ENCODE data around the gene CELF4.

CELF4 gene

GRCh38 chr18:37299471-37300304 is 265.9 kb downstream of the CELF4 start:
- no peak for DNase-seq (ENCODE audit: low read depth in 2 of 2, low spot score in 1 of 2)

GRCh38 chr18:37298816-37299215 is 266.8 kb downstream of the CELF4 start:
- no peak for DNase-seq (ENCODE audit: low read depth in 2 of 2, low spot score in 1 of 2)

DNA sequence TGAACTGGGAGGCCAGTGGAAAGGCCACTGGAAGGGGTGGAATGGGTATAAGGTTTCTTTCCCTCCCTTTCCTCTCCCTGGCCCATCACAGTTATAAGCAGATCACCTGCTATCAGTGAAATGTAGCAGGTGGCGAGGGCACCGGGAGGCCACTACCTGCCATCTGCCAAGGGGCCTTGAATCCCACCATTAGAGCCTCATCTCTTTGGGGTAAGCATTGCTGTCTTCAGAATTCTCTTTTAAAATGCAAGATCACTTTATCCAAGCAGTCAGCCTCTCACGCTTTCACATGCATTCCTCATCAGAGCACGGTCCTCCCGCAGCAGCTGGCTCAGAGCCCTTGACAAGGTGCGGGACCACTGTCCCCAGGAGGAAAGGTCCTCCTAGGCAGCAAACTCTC is 268.5 kb downstream of the CELF4 start:
- DNase-seq (ENCODE audit: low read depth in 2 of 2, low spot score in 1 of 2) = no peak

DNA sequence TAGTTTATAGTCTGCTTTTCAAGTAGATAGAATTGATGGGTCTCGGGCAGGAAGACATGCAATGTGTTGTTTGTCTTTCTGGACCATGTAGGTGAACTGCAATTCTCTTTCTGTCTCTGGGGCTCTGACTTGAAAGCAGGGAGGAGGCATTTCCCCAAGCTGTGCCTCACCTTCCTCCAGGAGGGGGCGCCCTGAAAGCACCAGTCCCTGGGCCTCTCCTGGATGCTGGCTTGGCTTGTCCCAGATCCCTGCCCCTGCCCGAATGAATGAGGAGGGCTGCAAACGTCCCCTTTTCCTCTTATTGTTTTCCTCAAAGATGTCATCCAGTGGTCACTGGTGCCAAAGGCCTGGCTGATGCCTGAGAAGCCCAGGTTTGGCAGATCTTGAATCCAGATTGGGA is 270.6 kb downstream of the CELF4 start:
- DNase-seq (ENCODE audit: low read depth in 2 of 2, low spot score in 1 of 2) = no peak

DNA sequence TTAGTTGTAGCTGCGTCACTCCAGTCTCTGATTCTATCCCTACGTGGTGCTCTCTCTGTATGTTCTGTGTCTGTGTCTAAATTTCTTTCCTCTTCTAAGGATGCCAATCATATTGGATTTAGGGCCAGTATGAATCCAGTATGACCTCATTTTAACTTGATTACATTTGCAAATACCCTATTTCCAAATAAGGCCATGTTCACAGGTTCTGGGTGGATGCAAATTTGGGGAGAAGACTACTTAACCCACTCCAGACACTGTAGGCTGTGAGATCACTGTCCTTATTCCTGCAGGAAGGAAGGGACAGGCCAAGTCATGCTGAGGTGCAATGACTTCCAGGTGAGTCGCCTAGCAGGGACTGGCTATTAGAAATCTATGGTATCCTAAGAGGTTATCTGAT is 272.2 kb downstream of the CELF4 start:
- no peak for DNase-seq (ENCODE audit: low read depth in 2 of 2, low spot score in 1 of 2)

- no peak for DNase-seq (ENCODE audit: low read depth in 2 of 2, low spot score in 1 of 2)
Measured at GRCh38 chr18:37289423-37289822, 276.2 kb downstream of the CELF4 start.

GRCh38 chr18:37287601-37288000 is 278.0 kb downstream of the CELF4 start:
- DNase-seq (ENCODE audit: low read depth in 2 of 2, low spot score in 1 of 2) = no peak

- no peak for DNase-seq (ENCODE audit: low read depth in 2 of 2, low spot score in 1 of 2)
Measured at GRCh38 chr18:37286801-37287200, 278.8 kb downstream of the CELF4 start.

- no peak for DNase-seq (ENCODE audit: low read depth in 2 of 2, low spot score in 1 of 2)
Measured at GRCh38 chr18:37285825-37286224, 279.8 kb downstream of the CELF4 start.

DNA sequence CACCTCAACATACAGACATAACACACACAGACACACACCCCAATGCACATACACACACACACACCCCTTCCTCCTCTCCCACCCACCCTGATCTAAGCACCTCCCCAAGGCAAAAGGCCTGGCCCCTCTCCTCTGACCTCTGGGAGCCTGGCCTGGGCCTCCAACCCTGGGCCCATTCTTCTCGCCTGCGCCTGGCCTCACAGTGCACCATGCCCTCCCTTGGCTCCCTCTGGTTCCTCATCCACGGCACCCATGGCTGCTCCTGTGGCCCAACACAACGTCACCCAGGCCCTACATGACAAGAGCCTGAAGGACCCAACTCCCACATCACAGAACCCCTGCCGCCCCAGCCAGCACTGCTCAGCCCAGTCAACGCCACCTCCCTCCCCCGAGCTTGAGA is 281.3 kb downstream of the CELF4 start:
- no peak for DNase-seq (ENCODE audit: low read depth in 2 of 2, low spot score in 1 of 2)

- no peak for DNase-seq (ENCODE audit: low read depth in 2 of 2, low spot score in 1 of 2)
Measured at GRCh38 chr18:37282386-37283037, 283.1 kb downstream of the CELF4 start.

- no peak for DNase-seq (ENCODE audit: low read depth in 2 of 2, low spot score in 1 of 2)
Measured at GRCh38 chr18:37280701-37281393, 284.8 kb downstream of the CELF4 start.

- no peak for DNase-seq (ENCODE audit: low read depth in 2 of 2, low spot score in 1 of 2)
Measured at GRCh38 chr18:37277804-37278203, 287.8 kb downstream of the CELF4 start.

- DNase-seq (ENCODE audit: low read depth in 2 of 2, low spot score in 1 of 2) = no peak
Measured at GRCh38 chr18:37276111-37276890, 289.3 kb downstream of the CELF4 start.

GRCh38 chr18:37275237-37275741 is 290.3 kb downstream of the CELF4 start:
- no peak for DNase-seq (ENCODE audit: low read depth in 2 of 2, low spot score in 1 of 2)

- DNase-seq (ENCODE audit: low read depth in 2 of 2, low spot score in 1 of 2) = no peak
Measured at GRCh38 chr18:37274309-37275236, 291.0 kb downstream of the CELF4 start.

- no peak for DNase-seq (ENCODE audit: low read depth in 2 of 2, low spot score in 1 of 2)
Measured at GRCh38 chr18:37272841-37273240, 292.8 kb downstream of the CELF4 start.

DNA sequence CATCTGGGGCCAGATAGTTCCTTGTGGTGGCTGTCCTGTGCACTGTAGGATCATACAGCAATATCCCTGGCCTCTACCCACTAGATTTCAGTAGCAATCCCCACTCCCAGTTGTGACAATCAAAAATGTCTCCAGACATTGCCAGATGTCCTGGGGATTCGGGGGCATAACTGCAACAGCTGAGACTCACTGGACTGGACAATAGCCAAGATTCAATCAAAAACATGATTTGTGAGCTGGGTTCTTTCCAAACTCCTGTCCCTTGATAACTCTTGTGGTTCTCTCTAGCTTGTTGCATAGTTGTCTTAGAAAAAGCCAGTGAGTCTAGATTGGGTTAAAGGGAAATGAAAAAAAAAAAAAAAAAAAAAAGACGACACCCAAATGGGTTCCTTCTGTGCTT is 293.4 kb downstream of the CELF4 start:
- DNase-seq (ENCODE audit: low read depth in 2 of 2, low spot score in 1 of 2) = no peak

GRCh38 chr18:37270666-37271052 is 294.9 kb downstream of the CELF4 start:
- no peak for DNase-seq (ENCODE audit: low read depth in 2 of 2, low spot score in 1 of 2)

DNA sequence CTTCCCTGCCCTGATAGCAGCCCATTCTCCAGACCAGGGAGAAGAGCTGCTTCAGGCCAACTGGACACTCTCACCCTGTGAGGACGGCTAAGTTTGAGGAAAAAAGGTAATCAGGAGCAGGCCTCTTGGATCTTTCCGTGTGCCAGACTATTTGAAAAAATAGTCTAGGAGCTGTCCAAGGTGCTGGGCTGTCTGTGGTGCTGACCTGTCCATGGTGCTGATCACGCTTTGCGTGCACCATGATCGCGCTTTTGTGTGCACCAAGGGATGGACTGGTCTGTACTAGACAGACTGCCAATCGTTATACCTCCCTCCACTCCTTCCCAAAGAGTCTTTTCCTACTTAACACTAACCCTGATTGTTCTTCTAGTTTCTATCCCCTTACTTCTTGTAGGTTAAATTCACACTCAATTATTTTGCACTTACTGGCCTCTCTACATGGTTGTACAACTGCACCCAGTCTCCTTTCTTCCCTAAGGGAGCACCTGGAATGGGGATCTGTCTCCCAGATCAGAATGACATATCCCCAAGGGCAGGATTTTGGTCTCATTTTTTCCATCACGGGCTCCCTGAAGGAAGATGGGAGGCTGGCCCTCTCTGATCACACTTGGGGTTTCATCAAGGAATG is 295.4 kb downstream of the CELF4 start:
- no peak for DNase-seq (ENCODE audit: low read depth in 2 of 2, low spot score in 1 of 2)
